ENCODE results near the gene THEM4. TPM values are rescaled to one million over a fixed set of nuclear protein-coding genes. Genes with fewer than 3 reads are reported as not detected.

The THEM4 gene
- total RNA-seq, 1 experiment from 2014 or later = 10.9 TPM

- no peak overlapping the region for H3K27ac Mint-ChIP-seq
- no peak for DNase-seq (ENCODE audit: low spot score)
- POLR2A ChIA-PET = no interaction called here
- H3K9me3 Mint-ChIP-seq = no peaks in the 10 kb centered on the region
- no peak overlapping the region for H3K4me3 Mint-ChIP-seq
- ATAC-seq = no peak
- H3K27me3 Mint-ChIP-seq (ENCODE audit: low read depth) = no peaks in the 10 kb centered on the region
- TF ChIP-seq, protein P1, sequence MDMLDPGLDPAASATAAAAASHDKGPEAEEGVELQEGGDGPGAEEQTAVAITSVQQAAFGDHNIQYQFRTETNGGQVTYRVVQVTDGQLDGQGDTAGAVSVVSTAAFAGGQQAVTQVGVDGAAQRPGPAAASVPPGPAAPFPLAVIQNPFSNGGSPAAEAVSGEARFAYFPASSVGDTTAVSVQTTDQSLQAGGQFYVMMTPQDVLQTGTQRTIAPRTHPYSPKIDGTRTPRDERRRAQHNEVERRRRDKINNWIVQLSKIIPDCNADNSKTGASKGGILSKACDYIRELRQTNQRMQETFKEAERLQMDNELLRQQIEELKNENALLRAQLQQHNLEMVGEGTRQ (CRISPR knock-in tag; IDR thresholded peaks at IDR 0.05) = no peak
- TF ChIP-seq SMAD3 (CRISPR knock-in tag; IDR thresholded peaks at IDR 0.05; ENCODE audit: borderline replicate concordance) (no peak), RORB (CRISPR knock-in tag; IDR thresholded peaks at IDR 0.05) (no peak), ATF2 (CRISPR knock-in tag; IDR thresholded peaks at IDR 0.05; ENCODE audit: borderline replicate concordance, low read depth) (no peak), FOXK1 (CRISPR knock-in tag; IDR thresholded peaks at IDR 0.05) (no peak), USF1 (CRISPR knock-in tag; IDR thresholded peaks at IDR 0.05) (no peak), E2F1 (CRISPR knock-in tag; IDR thresholded peaks at IDR 0.05) (no peak), JAZF1 (CRISPR knock-in tag; IDR thresholded peaks at IDR 0.05) (no peak), SOX15 (CRISPR knock-in tag; IDR thresholded peaks at IDR 0.05) (no peak), MXD4 (CRISPR knock-in tag; IDR thresholded peaks at IDR 0.05; ENCODE audit: borderline replicate concordance) (no peak), ZBTB43 (CRISPR knock-in tag; IDR thresholded peaks at IDR 0.05) (no peak), ZNF512 (CRISPR knock-in tag; IDR thresholded peaks at IDR 0.05; ENCODE audit: borderline replicate concordance) (no peak)
- TF ChIP-seq, protein P2, sequence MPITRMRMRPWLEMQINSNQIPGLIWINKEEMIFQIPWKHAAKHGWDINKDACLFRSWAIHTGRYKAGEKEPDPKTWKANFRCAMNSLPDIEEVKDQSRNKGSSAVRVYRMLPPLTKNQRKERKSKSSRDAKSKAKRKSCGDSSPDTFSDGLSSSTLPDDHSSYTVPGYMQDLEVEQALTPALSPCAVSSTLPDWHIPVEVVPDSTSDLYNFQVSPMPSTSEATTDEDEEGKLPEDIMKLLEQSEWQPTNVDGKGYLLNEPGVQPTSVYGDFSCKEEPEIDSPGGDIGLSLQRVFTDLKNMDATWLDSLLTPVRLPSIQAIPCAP (CRISPR knock-in tag; IDR thresholded peaks at IDR 0.05) = no peak
- H3K4me1 Mint-ChIP-seq = peaks cover 16% of the 10 kb centered on the region
- CTCF ChIA-PET = interaction anchor here (1.5 to 2.3 kb wide), 2 partner anchors 25 to 59 kb away, joined by 6 to 10 read pairs; no protein-coding TSS in a partner anchor
- H3K36me3 Mint-ChIP-seq = no peaks in the 10 kb centered on the region
Observed at GRCh38 chr1:151942882-151943281, 33.6 kb upstream of the THEM4 start.

- CTCF ChIA-PET = interaction anchor here (0.7 to 1.7 kb wide), 2 partner anchors 61 to 73 kb away, joined by 5 to 6 read pairs; no protein-coding TSS in a partner anchor
- no peak overlapping the region for H3K27ac Mint-ChIP-seq
- POLR2A ChIA-PET = no interaction called here
- H3K9me3 Mint-ChIP-seq = no peaks in the 10 kb centered on the region
- ATAC-seq = no peak
- no peaks in the 10 kb centered on the region for H3K36me3 Mint-ChIP-seq
- no peak overlapping the region for H3K4me3 Mint-ChIP-seq
- DNase-seq (ENCODE audit: low spot score) = no peak
- H3K4me1 Mint-ChIP-seq = peaks cover 10% of the 10 kb centered on the region
- no peaks in the 10 kb centered on the region for H3K27me3 Mint-ChIP-seq (ENCODE audit: low read depth)
- TF ChIP-seq, protein P3, sequence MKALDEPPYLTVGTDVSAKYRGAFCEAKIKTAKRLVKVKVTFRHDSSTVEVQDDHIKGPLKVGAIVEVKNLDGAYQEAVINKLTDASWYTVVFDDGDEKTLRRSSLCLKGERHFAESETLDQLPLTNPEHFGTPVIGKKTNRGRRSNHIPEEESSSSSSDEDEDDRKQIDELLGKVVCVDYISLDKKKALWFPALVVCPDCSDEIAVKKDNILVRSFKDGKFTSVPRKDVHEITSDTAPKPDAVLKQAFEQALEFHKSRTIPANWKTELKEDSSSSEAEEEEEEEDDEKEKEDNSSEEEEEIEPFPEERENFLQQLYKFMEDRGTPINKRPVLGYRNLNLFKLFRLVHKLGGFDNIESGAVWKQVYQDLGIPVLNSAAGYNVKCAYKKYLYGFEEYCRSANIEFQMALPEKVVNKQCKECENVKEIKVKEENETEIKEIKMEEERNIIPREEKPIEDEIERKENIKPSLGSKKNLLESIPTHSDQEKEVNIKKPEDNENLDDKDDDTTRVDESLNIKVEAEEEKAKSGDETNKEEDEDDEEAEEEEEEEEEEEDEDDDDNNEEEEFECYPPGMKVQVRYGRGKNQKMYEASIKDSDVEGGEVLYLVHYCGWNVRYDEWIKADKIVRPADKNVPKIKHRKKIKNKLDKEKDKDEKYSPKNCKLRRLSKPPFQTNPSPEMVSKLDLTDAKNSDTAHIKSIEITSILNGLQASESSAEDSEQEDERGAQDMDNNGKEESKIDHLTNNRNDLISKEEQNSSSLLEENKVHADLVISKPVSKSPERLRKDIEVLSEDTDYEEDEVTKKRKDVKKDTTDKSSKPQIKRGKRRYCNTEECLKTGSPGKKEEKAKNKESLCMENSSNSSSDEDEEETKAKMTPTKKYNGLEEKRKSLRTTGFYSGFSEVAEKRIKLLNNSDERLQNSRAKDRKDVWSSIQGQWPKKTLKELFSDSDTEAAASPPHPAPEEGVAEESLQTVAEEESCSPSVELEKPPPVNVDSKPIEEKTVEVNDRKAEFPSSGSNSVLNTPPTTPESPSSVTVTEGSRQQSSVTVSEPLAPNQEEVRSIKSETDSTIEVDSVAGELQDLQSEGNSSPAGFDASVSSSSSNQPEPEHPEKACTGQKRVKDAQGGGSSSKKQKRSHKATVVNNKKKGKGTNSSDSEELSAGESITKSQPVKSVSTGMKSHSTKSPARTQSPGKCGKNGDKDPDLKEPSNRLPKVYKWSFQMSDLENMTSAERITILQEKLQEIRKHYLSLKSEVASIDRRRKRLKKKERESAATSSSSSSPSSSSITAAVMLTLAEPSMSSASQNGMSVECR (CRISPR knock-in tag; IDR thresholded peaks at IDR 0.05; ENCODE audit: borderline replicate concordance) = no peak
- TF ChIP-seq HMGA2 (CRISPR knock-in tag; IDR thresholded peaks at IDR 0.05) = no peak
- no peak for TF ChIP-seq JUN (CRISPR knock-in tag; IDR thresholded peaks at IDR 0.05)
- no peak for TF ChIP-seq STAT6 (CRISPR knock-in tag; conservative IDR thresholded peaks at IDR 0.05; ENCODE audit: low read depth)
- TF ChIP-seq, protein P2 (CRISPR knock-in tag; IDR thresholded peaks at IDR 0.05) = no peak
- TF ChIP-seq CBFB (CRISPR knock-in tag; IDR thresholded peaks at IDR 0.05; ENCODE audit: low read depth) = no peak
Observed at GRCh38 chr1:151940541-151940940, 31.2 kb upstream of the THEM4 start.

Measured in WTC11 (cell line).